GM12874 (cell line): ENCODE measurements around the gene OTULINL.

Experiments used
- CTCF ChIP-seq: IDR thresholded peaks from 2 replicates; pipeline ENCODE4 v1.5.1; 2011; ENCODE audit warnings: low read depth, mild to moderate bottlenecking, control low read depth, low read length, moderate library complexity; ENCODE audit not compliant: insufficient read depth

The OTULINL gene

GRCh38 chr5:14628346-14628745 lies 46.8 kb downstream of the OTULINL start:
- TF ChIP-seq CTCF, result no peak

DNA sequence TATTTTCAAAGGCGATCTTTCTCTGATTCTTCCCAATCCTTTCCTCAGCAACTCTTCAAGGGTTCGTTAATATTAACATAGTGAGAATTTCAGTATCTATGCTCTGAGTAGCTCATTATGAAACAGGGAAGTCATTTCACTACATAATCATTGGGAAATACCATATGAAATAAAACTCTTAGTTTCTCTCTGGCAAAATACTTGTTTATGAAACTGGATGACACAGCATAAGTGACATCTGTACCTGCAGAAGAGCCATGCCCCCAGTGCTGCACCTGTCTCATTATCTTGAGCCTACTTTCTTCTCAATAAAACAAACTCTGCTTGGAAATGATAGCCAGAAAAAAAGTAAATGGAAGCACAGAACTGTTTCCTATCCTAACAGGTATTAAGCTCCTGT lies 49.1 kb downstream of the OTULINL start:
- no peak for TF ChIP-seq CTCF

GRCh38 chr5:14635656-14636055 lies 54.1 kb downstream of the OTULINL start:
- no peak for TF ChIP-seq CTCF

DNA sequence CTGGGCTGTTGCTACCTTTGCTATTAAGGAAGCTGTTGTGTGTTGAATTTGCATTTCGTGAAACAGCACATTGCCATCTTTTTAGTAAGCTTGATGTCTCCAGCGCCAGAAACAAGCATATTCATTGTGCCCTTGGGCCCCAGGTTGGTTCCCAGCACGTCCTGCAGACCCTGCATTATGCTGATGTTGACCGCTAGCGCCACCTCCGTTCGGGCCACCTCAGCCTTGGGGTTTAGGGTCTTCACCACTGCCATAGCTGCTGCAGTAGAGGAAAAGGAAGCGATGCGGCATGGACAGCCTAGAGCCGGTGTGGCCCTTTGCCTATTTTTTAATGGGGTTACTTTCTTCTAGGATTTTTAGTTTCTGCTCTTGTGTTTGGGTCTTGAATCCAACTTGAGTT lies 59.2 kb downstream of the OTULINL start:
- TF ChIP-seq CTCF, result no peak

DNA sequence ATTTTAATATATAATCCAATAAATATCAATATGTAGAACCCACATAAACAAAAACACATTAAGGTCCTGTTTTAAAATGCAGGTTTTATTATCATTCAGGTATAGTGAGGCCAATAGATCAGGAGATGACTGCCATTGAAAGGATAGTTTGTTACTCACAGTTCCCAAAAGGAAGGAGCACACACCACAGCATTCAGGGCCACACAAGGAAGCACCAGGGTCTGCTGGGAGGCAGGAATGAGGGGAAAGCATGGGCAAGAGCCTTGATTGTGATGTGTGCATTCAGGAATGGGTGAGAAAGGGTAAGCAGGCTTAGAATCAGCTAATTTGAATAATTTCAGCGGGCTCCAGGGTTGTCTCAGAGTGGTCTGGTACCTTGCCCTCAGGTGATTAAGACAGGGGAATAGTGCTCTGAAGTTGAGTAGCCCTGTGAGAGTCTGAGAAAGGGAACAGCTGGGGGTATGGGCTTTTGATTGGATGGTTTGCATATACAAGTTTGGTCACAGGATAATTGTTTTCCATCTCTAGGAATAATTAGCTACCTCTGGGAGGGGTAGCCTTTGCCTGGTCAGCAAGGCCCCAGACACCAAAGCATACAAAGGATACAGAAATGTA lies 63.1 kb downstream of the OTULINL start:
- no peak for TF ChIP-seq CTCF

DNA sequence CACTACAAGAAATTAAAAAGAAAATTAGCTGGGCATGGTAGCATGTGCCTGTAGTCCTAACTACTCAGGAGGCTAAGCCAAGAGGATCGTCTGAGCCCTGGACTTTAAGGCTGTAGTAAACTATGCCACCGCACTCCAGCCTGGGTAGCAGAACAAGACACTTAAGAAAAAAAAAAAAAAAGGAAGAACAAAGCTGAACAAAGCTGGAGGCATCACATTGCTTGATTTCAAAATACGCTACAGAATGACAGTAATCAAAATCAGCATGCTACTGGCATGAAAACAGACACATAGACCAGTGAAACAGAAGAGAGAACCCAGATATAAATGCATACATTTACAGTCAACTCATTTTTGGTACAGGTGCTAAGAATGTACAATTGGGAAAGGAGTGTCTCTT lies 68.5 kb downstream of the OTULINL start:
- TF ChIP-seq CTCF, result no peak

DNA sequence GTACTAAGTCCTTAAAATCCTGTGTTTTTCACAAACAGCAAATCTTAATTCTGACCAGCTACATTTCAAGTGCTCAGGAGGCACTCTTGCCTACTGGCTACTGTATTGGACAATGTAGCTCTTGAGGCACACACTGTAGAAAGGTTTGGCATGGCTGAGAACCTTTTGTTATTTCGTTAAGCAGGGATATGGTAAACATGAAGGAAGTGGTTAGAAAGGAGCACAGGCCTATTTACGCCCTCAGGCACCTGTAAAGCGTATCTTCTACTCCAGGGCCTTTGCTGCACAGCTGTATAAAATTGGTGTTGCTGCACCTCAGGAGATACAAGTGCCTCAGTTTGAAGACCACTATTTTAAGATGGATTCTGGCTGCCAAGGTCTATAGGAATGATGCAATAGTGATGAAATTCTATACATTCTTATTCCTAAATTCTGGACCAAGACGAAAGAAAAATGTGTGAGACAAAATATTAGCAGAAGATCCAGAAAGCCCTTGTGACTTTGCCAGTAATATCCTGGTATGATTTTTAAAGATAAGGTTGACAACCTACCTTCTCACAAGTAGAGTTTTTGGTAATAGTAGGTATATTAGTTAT lies 73.7 kb downstream of the OTULINL start:
- no peak for TF ChIP-seq CTCF

DNA sequence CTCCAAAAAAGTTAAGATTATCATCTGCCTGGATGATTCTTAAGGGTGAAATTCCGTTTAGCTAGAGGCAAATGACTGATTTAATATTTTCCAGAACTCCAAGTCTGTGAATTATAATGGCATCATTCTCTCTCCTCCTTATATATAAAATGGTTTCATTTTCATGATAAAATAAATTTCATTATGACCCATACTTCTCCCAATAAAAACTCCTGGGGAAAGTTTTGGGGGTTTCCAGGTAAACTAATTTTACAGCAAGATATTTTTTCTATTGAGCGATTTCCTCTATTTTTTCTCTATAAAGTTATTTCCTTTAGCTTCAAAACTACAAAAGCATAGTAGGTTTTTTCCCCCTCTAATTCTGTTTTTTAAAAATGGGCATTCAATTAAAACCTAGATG lies 75.3 kb downstream of the OTULINL start:
- no peak for TF ChIP-seq CTCF
